PC-3 (cell line): ENCODE measurements around the gene VMAC. TPM values are rescaled to one million over a fixed set of nuclear protein-coding genes. Genes with fewer than 3 reads are reported as not detected.
A peak's percentile ranks its signal among the peaks of the same experiment; 100 is the strongest.

Source experiments
- ATAC-seq: fragments of 200-7000 bp; cut with Tn5 transposase; 2 replicates; pipeline ENCODE4 v1.9.1; 2020; ENCODE audit warnings: mild to moderate bottlenecking, moderate library complexity
- BruUV-seq: library from RNA; stranded (reverse); fragments of 400-500 nt; replicated peaks from 2 replicates; lab custom pipeline; 2021; lab: Mats Ljungman, UMichigan
- CTCF ChIA-PET: fragments of 300-600 bp; sonication (Branson Sonifier 250); formaldehyde crosslinking; loops from one replicate; lab custom pipeline; 2022; ENCODE audit warnings: antibody characterized with exemption; lab: Charles Lee
- POLR2A ChIA-PET: fragments of 300-600 bp; sonication (Branson Sonifier 250); formaldehyde crosslinking; loops from one replicate; lab custom pipeline; 2022; ENCODE audit warnings: antibody characterized with exemption; ENCODE audit not compliant: unreplicated experiment; lab: Charles Lee
- DNase-seq: peaks from one replicate; pipeline ENCODE4 v3.0.0-alpha.2; 2015
- H2AFZ ChIP-seq: fragments of 300-600 bp; sonication (generic); 2 replicates; pipeline ENCODE4 v1.6.0; 2016; ENCODE audit warnings: antibody characterized with exemption, low read length
- H3F3A ChIP-seq: fragments of 300-600 bp; sonication (generic); one replicate; pipeline ENCODE4 v1.6.0; 2017; ENCODE audit warnings: antibody characterized with exemption, low read length, control low read depth, mild to moderate bottlenecking; ENCODE audit not compliant: unreplicated experiment
- H3K27ac ChIP-seq: fragments of 300-600 bp; sonication (generic); 2 replicates; pipeline ENCODE4 v1.5.1; 2016; ENCODE audit warnings: mild to moderate bottlenecking, low read length
- H3K27me3 ChIP-seq: fragments of 300-600 bp; sonication (generic); 2 replicates; pipeline ENCODE4 v1.6.1; 2016; ENCODE audit warnings: low read length, mixed read lengths
- H3K36me3 ChIP-seq: fragments of 300-600 bp; sonication (generic); 2 replicates; pipeline ENCODE4 v1.6.1; 2016; ENCODE audit warnings: low read depth, mixed run types, low read length, mixed read lengths
- H3K4me1 ChIP-seq: fragments of 300-600 bp; sonication (generic); 2 replicates; pipeline ENCODE4 v1.5.1; 2016; ENCODE audit warnings: low read length; ENCODE audit not compliant: insufficient read depth
- H3K4me2 ChIP-seq: fragments of 300-600 bp; sonication (generic); 2 replicates; pipeline ENCODE4 v1.6.0; 2016; ENCODE audit warnings: low read length
- H3K4me3 ChIP-seq: fragments of 300-600 bp; sonication (generic); 2 replicates; pipeline ENCODE4 v1.5.1; 2016; ENCODE audit warnings: mild to moderate bottlenecking, low read length, mixed read lengths
- H3K79me2 ChIP-seq: fragments of 300-600 bp; sonication (generic); 2 replicates; pipeline ENCODE4 v1.6.1; 2017; ENCODE audit warnings: low read length, mixed read lengths
- H3K9ac ChIP-seq: fragments of 300-600 bp; sonication (generic); 2 replicates; pipeline ENCODE4 v1.6.0; 2016; ENCODE audit warnings: mild to moderate bottlenecking, low read length
- H3K9me2 ChIP-seq: fragments of 300-600 bp; sonication (generic); replicated peaks from 2 replicates; pipeline ENCODE4 v1.6.1; 2016; ENCODE audit warnings: mixed run types, low read length, mixed read lengths
- H3K9me3 ChIP-seq: fragments of 300-600 bp; sonication (generic); 2 replicates; pipeline ENCODE4 v1.6.1; 2016; ENCODE audit warnings: low read length, mixed read lengths
- H4K20me1 ChIP-seq: fragments of 300-600 bp; sonication (generic); 2 replicates; pipeline ENCODE4 v1.6.1; 2016; ENCODE audit warnings: low read length, mixed read lengths
- EZH2 ChIP-seq: fragments of 300-600 bp; sonication (generic); IDR thresholded peaks from one replicate; pipeline ENCODE4 v1.6.1; 2017; ENCODE audit warnings: antibody characterized with exemption, mild to moderate bottlenecking, low read length; ENCODE audit not compliant: unreplicated experiment
- EZH2phosphoT487 ChIP-seq: fragments of 300-600 bp; sonication (generic); IDR thresholded peaks from 2 replicates; pipeline ENCODE4 v1.6.1; 2018; ENCODE audit warnings: mild to moderate bottlenecking, antibody characterized with exemption, low read length, borderline replicate concordance
- intact Hi-C: fragments of 100-400 bp; cut with micrococcal nuclease; formaldehyde crosslinking; loops from 2 replicates; pipeline ENCODE4 v1.9.0; 2023
- total RNA-seq: library from RNA; depleted of rRNA; stranded (reverse); fragments of >200 nt; gene quantifications from 2 replicates; pipeline ENCODE4 v1.2.3, GENCODE V29; 2014
- TF ChIP-seq, protein P1 (sequence below): fragments of 300-600 bp; sonication (generic); conservative IDR thresholded peaks from 2 replicates; pipeline ENCODE4 v1.5.1; 2017; ENCODE audit warnings: antibody characterized with exemption, low read depth, mild to moderate bottlenecking, low read length

The VMAC gene
- total RNA-seq, 1 experiment from 2014 or later: 8.3 TPM

DNA sequence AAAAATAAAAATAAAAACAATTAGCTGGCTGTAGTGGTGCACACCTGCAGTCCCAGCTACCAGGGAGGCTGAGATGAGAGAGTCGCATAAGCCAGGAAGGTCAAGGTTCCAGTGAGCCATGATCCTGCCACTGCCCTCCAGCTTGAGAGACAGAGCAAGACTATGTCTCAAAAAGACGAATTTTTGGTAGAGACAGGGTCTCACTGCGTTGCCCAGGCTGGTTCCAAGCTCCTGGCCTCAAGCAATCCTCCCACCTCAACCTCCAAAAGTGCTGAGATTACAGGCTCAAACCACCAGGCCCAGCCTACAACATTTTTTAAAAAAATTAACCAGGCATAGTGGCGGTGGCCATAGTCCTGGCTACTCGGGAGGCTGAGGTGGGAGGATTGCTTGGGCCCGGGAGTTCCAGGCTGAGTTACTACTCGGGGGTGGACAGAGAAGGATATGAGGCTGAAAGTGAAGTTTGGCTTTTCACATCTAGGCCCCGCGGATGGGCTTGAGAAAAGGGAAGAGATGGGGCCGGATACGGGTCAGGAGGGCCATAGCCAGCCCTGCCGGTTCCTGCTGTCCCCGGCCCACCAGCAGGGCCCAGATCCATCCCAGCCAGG, 11.3 kb upstream of the VMAC start:
- intact Hi-C loops: loop anchor here (2.0 to 5.0 kb wide), 2 partner anchors 71 to 89 kb away; partner anchors contain the start of gene NRTN
- no peaks in the 10 kb centered on the region for H3F3A ChIP-seq
- no peaks in the 10 kb centered on the region for H3K9me2 ChIP-seq
- ChIA-PET POLR2A (no interaction called here), CTCF (no interaction called here)
- peaks cover 10% of the 10 kb centered on the region; the same call in 1 of the 2 replicates for H4K20me1 ChIP-seq
- no peak overlapping the region for H3K27ac ChIP-seq
- DNase-seq (no peak), ATAC-seq (no peak)
- no peaks in the 10 kb centered on the region for H3K4me1 ChIP-seq
- no TSS peak for BruUV-seq
- no peak overlapping the region for H3K4me3 ChIP-seq
- H3K4me2 ChIP-seq: no peak overlapping the region
- 0 out of 2 replicates have a peak, but pooled peaks cover 4% of the 10 kb centered on the region for H3K27me3 ChIP-seq
- no peak overlapping the region for H2AFZ ChIP-seq
- no peaks in the 10 kb centered on the region for H3K9me3 ChIP-seq
- no peak overlapping the region for H3K9ac ChIP-seq
- H3K79me2 ChIP-seq: peaks cover 11% of the 10 kb centered on the region
- H3K36me3 ChIP-seq: peaks cover 6% of the 10 kb centered on the region; the same call in 1 of the 2 replicates
- no peak for TF ChIP-seq EZH2
- TF ChIP-seq EZH2phosphoT487: no peak
- TF ChIP-seq, protein P1, sequence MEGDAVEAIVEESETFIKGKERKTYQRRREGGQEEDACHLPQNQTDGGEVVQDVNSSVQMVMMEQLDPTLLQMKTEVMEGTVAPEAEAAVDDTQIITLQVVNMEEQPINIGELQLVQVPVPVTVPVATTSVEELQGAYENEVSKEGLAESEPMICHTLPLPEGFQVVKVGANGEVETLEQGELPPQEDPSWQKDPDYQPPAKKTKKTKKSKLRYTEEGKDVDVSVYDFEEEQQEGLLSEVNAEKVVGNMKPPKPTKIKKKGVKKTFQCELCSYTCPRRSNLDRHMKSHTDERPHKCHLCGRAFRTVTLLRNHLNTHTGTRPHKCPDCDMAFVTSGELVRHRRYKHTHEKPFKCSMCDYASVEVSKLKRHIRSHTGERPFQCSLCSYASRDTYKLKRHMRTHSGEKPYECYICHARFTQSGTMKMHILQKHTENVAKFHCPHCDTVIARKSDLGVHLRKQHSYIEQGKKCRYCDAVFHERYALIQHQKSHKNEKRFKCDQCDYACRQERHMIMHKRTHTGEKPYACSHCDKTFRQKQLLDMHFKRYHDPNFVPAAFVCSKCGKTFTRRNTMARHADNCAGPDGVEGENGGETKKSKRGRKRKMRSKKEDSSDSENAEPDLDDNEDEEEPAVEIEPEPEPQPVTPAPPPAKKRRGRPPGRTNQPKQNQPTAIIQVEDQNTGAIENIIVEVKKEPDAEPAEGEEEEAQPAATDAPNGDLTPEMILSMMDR: no peak

DNA sequence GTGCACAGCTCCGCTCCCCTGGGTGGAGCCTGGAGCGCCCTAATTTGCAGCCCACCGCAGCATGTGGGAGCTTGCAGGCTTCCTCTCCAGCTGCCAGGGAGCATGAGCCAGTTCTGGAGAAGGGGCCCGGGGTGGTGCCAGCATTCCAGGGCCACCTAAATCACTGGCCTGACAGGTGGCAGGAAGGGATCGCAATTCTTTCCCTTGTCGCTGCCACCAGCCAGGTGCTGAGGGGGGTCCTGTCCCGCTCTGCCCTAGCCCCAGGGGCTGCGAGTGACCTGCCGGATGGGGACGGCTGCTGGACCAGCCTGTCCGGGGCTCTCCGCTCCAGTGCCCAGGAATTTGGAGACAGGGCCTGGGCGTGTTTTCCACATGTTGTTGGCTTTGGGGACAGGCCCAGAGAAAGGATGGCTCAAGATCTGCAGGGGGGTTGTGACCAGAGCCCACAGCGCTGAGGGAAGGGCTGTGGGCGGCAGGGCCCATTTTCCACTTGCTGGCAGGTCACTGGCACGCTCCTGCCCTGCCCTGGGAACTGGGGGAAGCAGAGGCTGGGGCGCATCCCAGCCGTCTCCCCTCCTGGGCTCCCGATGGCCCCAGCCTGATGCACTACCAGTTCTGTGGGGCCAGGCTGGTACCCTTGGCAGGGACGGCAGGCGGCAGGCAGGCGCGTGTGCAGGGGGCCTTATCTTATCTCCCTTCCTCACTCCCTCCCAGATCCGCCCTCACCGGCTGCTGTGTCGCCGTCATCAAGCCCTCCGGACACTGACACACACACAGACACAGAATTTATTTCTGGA, 10.6 kb upstream of the VMAC start:
- POLR2A ChIA-PET: no interaction called here

More for the DNA sequence above, 10.6 kb upstream of the VMAC start:
- H3K4me1 ChIP-seq: no peaks in the 10 kb centered on the region
- no peak overlapping the region for H3K9ac ChIP-seq
- no peaks in the 10 kb centered on the region for H3F3A ChIP-seq
- 0 out of 2 replicates have a peak, but pooled peaks cover 4% of the 10 kb centered on the region for H3K27me3 ChIP-seq
- H3K79me2 ChIP-seq: peaks cover 17% of the 10 kb centered on the region
- intact Hi-C loops: loop anchor here (2.0 to 5.0 kb wide), 2 partner anchors 72 to 89 kb away; partner anchors contain the start of gene NRTN
- no peak for DNase-seq
- no peak overlapping the region for H3K27ac ChIP-seq
- no peak overlapping the region for H3K4me2 ChIP-seq
- peaks cover 10% of the 10 kb centered on the region; the same call in 1 of the 2 replicates for H4K20me1 ChIP-seq
- peaks cover 6% of the 10 kb centered on the region; the same call in 1 of the 2 replicates for H3K36me3 ChIP-seq
- TF ChIP-seq, protein P1: no peak
- TF ChIP-seq EZH2phosphoT487: no peak
- TF ChIP-seq EZH2: no peak
- H3K9me2 ChIP-seq: no peaks in the 10 kb centered on the region
- TSS peak; percentile 6 for BruUV-seq
- H2AFZ ChIP-seq: no peak overlapping the region
- no peak for ATAC-seq
- CTCF ChIA-PET: no interaction called here
- H3K4me3 ChIP-seq: no peak overlapping the region
- no peaks in the 10 kb centered on the region for H3K9me3 ChIP-seq
